IMR-90 (cell line): ENCODE results near the gene PELI3. TPM values are rescaled to one million over a fixed set of nuclear protein-coding genes. Genes with fewer than 3 reads are reported as not detected.

Source experiments
- ATAC-seq: fragments of 200-7000 bp; cut with Tn5 transposase; 2 replicates; pipeline ENCODE4 v1.9.1; 2020; ENCODE audit warnings: low read depth, mild to moderate bottlenecking, moderate library complexity
- BruUV-seq: library from RNA; stranded (reverse); fragments of 400-500 nt; replicated peaks from 2 replicates; lab custom pipeline; 2021; lab: Mats Ljungman, UMichigan
- CTCF ChIA-PET: fragments of 300-600 bp; formaldehyde crosslinking; extraction: SDS; loops from one replicate; lab custom pipeline; 2021; ENCODE audit warnings: antibody characterized with exemption; lab: Yijun Ruan, JAX
- POLR2A ChIA-PET: fragments of 300-600 bp; sonication (Branson Sonifier 250); formaldehyde crosslinking; loops from one replicate; lab custom pipeline; 2022; ENCODE audit warnings: antibody characterized with exemption; ENCODE audit not compliant: unreplicated experiment; lab: Charles Lee
- DNase-seq: peaks from one replicate; pipeline ENCODE4 v3.0.0; 2013
- H2AFZ ChIP-seq: replicated peaks from 2 replicates; pipeline ENCODE3; 2013; ENCODE audit warnings: low read length, mild to moderate bottlenecking; ENCODE audit not compliant: poor library complexity
- H2AK5ac ChIP-seq: 2 replicates; pipeline ENCODE4 v1.6.1; 2013; ENCODE audit warnings: low read depth, low read length, inconsistent platforms
- H2AK9ac ChIP-seq: replicated peaks from 2 replicates; pipeline ENCODE3; 2013; ENCODE audit warnings: mild to moderate bottlenecking, low read depth, low read length, moderate library complexity; ENCODE audit not compliant: poor library complexity
- H2BK120ac ChIP-seq: 2 replicates; pipeline ENCODE4 v1.6.1; 2013; ENCODE audit warnings: low read depth, low read length, inconsistent platforms
- H2BK15ac ChIP-seq: 3 replicates; pipeline ENCODE4 v1.6.1; 2013; ENCODE audit warnings: low read depth, low read length, inconsistent platforms
- H2BK20ac ChIP-seq: 2 replicates; pipeline ENCODE4 v1.6.1; 2013; ENCODE audit warnings: low read depth, mild to moderate bottlenecking, inconsistent platforms, low read length, moderate library complexity
- H2BK5ac ChIP-seq: 2 replicates; pipeline ENCODE4 v1.6.1; 2013; ENCODE audit warnings: mild to moderate bottlenecking, low read depth, low read length, inconsistent platforms; ENCODE audit not compliant: poor library complexity, severe bottlenecking
- H3K14ac ChIP-seq: replicated peaks from 2 replicates; pipeline ENCODE4 v1.6.1; 2013; ENCODE audit warnings: low read depth, low read length, inconsistent platforms
- H3K18ac ChIP-seq: 2 replicates; pipeline ENCODE4 v1.6.1; 2013; ENCODE audit warnings: low read depth, low read length, control low read depth
- H3K23ac ChIP-seq: 2 replicates; pipeline ENCODE4 v1.6.1; 2013; ENCODE audit warnings: low read depth, low read length, inconsistent platforms
- H3K27ac ChIP-seq: 2 replicates; pipeline ENCODE4 v1.5.1; 2013; ENCODE audit warnings: mild to moderate bottlenecking, control low read depth, low read length; ENCODE audit not compliant: insufficient read depth
- H3K27me3 ChIP-seq: 2 replicates; pipeline ENCODE4 v1.6.1; 2013; ENCODE audit warnings: low read length; ENCODE audit not compliant: control insufficient read depth, insufficient read depth
- H3K36me3 ChIP-seq: 2 replicates; pipeline ENCODE4 v1.6.1; 2013; ENCODE audit warnings: low read length, mixed read lengths; ENCODE audit not compliant: control insufficient read depth, insufficient read depth
- H3K4ac ChIP-seq: 2 replicates; pipeline ENCODE4 v1.6.1; 2013; ENCODE audit warnings: low read depth, low read length, inconsistent platforms
- H3K4me1 ChIP-seq: 2 replicates; pipeline ENCODE4 v1.6.1; 2013; ENCODE audit warnings: low read length, mixed read lengths; ENCODE audit not compliant: control insufficient read depth, insufficient read depth
- H3K4me2 ChIP-seq: 2 replicates; pipeline ENCODE4 v1.6.1; 2013; ENCODE audit warnings: low read depth, mild to moderate bottlenecking, control low read depth, low read length, moderate library complexity
- H3K4me3 ChIP-seq: 2 replicates; pipeline ENCODE4 v1.5.1; 2013; ENCODE audit warnings: low read depth, mild to moderate bottlenecking, control low read depth, low read length, moderate library complexity; ENCODE audit not compliant: insufficient read depth
- H3K56ac ChIP-seq: 2 replicates; pipeline ENCODE4 v1.6.1; 2013; ENCODE audit warnings: low read length, inconsistent platforms; ENCODE audit not compliant: insufficient read depth; ENCODE audit errors: extremely low read depth
- H3K79me1 ChIP-seq, 2 experiments: 2 replicates each; pipeline ENCODE4 v1.6.1; 2013; ENCODE audit warnings: low read length in 2 of 2, inconsistent platforms in 1 of 2, low read depth in 1 of 2
- H3K9ac ChIP-seq: 2 replicates; pipeline ENCODE4 v1.6.1; 2013; ENCODE audit warnings: low read depth, low read length, control low read depth
- H3K9me1 ChIP-seq: 2 replicates; pipeline ENCODE4 v1.6.1; 2013; ENCODE audit warnings: low read length, inconsistent platforms; ENCODE audit not compliant: insufficient read depth
- H3K9me3 ChIP-seq: 2 replicates; pipeline ENCODE4 v1.6.1; 2013; ENCODE audit warnings: low read length; ENCODE audit not compliant: control insufficient read depth, insufficient read depth
- H4K20me1 ChIP-seq: 2 replicates; pipeline ENCODE4 v1.6.1; 2013; ENCODE audit warnings: low read length, inconsistent platforms; ENCODE audit not compliant: insufficient read depth
- H4K5ac ChIP-seq: 2 replicates; pipeline ENCODE4 v1.6.1; 2013; ENCODE audit warnings: mild to moderate bottlenecking, low read depth, low read length, control low read depth
- H4K8ac ChIP-seq, 2 experiments: 2 replicates each; pipeline ENCODE4 v1.6.1; 2013; ENCODE audit warnings: low read depth in 2 of 2, low read length in 2 of 2, control low read depth in 1 of 2, inconsistent platforms in 1 of 2
- H4K91ac ChIP-seq: 2 replicates; pipeline ENCODE4 v1.6.1; 2013; ENCODE audit warnings: low read depth, low read length, inconsistent platforms; ENCODE audit not compliant: insufficient read depth
- CEBPB ChIP-seq: IDR thresholded peaks from 2 replicates; pipeline ENCODE4 v1.6.1; 2012; ENCODE audit warnings: low read depth, low read length, improper control_type of control experiment
- CHD1 ChIP-seq: IDR thresholded peaks from 2 replicates; pipeline ENCODE4 v1.6.1; 2012; ENCODE audit warnings: low read depth, low read length, improper control_type of control experiment
- CTCF ChIP-seq: conservative IDR thresholded peaks from 2 replicates; pipeline ENCODE4 v1.5.1; 2012; ENCODE audit warnings: mild to moderate bottlenecking, low read depth, low read length, improper control_type of control experiment
- MAFK ChIP-seq: IDR thresholded peaks from 2 replicates; pipeline ENCODE4 v1.6.1; 2012; ENCODE audit warnings: low read depth, low read length, improper control_type of control experiment
- MAZ ChIP-seq: IDR thresholded peaks from 2 replicates; pipeline ENCODE4 v1.6.1; 2012; ENCODE audit warnings: low read depth, mild to moderate bottlenecking, low read length, improper control_type of control experiment, moderate library complexity, borderline replicate concordance
- MXI1 ChIP-seq: IDR thresholded peaks from 2 replicates; pipeline ENCODE4 v1.6.1; 2012; ENCODE audit warnings: low read depth, mild to moderate bottlenecking, low read length, moderate library complexity, borderline replicate concordance
- NFE2L2 ChIP-seq: fragments of 150-350 bp; IDR thresholded peaks from 2 replicates; pipeline ENCODE4 v1.6.1; 2016; ENCODE audit warnings: low read depth, mild to moderate bottlenecking, low read length
- POLR2A ChIP-seq: IDR thresholded peaks from 2 replicates; pipeline ENCODE4 v1.6.1; 2012; ENCODE audit warnings: mild to moderate bottlenecking, low read depth, low read length
- RAD21 ChIP-seq: IDR thresholded peaks from 2 replicates; pipeline ENCODE4 v1.6.1; 2012; ENCODE audit warnings: low read length, improper control_type of control experiment
- RCOR1 ChIP-seq: IDR thresholded peaks from 2 replicates; pipeline ENCODE4 v1.6.1; 2012; ENCODE audit warnings: mild to moderate bottlenecking, low read length, improper control_type of control experiment; ENCODE audit not compliant: insufficient replicate concordance
- WGBS, 2 experiments: methylation state at CpG; one replicate each; pipeline versions ENCODE4 v1.1.5 to v1.1.7; 2013; ENCODE audit warnings: missing lambda C conversion rate in 2 of 2; ENCODE audit not compliant: insufficient read length in 1 of 2; ENCODE audit errors: extremely low coverage in 2 of 2; 5-methylcytosine and 5-hydroxymethylcytosine counted together
- dilution Hi-C: fragments of 300-500 bp; cut with HindIII; formaldehyde crosslinking; loops from one replicate; pipeline ENCODE4 v1.14.3; 2018; ENCODE audit warnings: low sequenced_read_pairs; ENCODE audit not compliant: unreplicated experiment
- in situ Hi-C: fragments of 300-500 bp; cut with MboI; formaldehyde crosslinking; loops from 3 replicates; pipeline ENCODE4 v1.14.3; 2019; ENCODE audit warnings: low sequenced_read_pairs, inconsistent platforms, mixed read lengths
- intact Hi-C: fragments of 100-400 bp; cut with micrococcal nuclease; formaldehyde crosslinking; loops from 2 replicates; pipeline ENCODE4 v1.10.0; 2022
- polyA plus RNA-seq, 3 experiments: library from polyadenylated mRNA; depleted of rRNA; stranded (reverse); fragments of >200 nt; gene quantifications; 2 replicates each; pipeline ENCODE4 v1.2.3, GENCODE V29; 2012; ENCODE audit warnings: low replicate concordance in 1 of 3
- total RNA-seq: library from RNA; depleted of rRNA; stranded (reverse); fragments of >200 nt; gene quantifications from 2 replicates; pipeline ENCODE4 v1.2.3, GENCODE V29; 2012
- TF ChIP-seq, protein P1 (sequence below): fragments of 150-350 bp; IDR thresholded peaks from 2 replicates; pipeline ENCODE4 v1.6.1; 2017; ENCODE audit warnings: mild to moderate bottlenecking, antibody characterized with exemption, low read length, low read depth

Gene PELI3
- total and polyA plus RNA-seq, 2 of the 4 experiments (the other 2 are of a cell fraction) = 5.0 to 6.3 TPM

DNA sequence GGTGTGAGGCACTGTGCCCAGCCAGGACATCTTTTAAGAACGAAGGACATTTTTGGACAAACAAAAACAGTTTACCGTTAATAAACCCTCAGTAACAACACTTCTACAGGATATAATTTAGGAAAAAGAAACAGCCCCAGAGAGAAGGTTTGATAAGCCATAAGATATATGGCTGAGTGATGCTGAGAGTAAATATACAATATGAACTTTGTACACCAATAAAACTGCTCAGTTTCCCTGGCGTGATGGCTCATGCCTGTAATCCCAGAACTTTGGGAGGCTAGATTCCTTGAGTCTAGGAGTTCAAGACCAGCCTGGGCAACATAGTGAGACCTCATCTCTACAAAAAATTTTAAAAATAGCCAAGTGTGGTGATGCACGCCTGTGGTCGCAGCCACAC is 31.8 kb downstream of the PELI3 start:
- Histone ChIP-seq H2BK5ac (no peak overlapping the region), H4K20me1 (no peaks in the 10 kb centered on the region), H3K27me3 (no peaks in the 10 kb centered on the region), H3K4me3 (no peak overlapping the region), H2AK9ac (no peak overlapping the region), H3K79me1 (no peaks in the 10 kb centered on the region), H2AK5ac (no peak overlapping the region), H2AFZ (no peak overlapping the region), H2BK15ac (no peak overlapping the region), H4K91ac (no peak overlapping the region), H3K18ac (no peak overlapping the region), H4K8ac (no peak overlapping the region), H3K23ac (no peak overlapping the region), H2BK120ac (no peak overlapping the region), H3K56ac (no peak overlapping the region), H3K9me3 (no peaks in the 10 kb centered on the region), H2BK20ac (no peak overlapping the region), H3K27ac (no peak overlapping the region), H3K4ac (no peak overlapping the region), H4K5ac (no peak overlapping the region), H3K9ac (no peak overlapping the region), H3K36me3 (peaks cover 29% of the 10 kb centered on the region), H3K9me1 (no peaks in the 10 kb centered on the region), H3K4me1 (no peaks in the 10 kb centered on the region), H3K4me2 (no peak overlapping the region), H3K14ac (no peak overlapping the region)
- dilution Hi-C loops (no loop called here), in situ Hi-C loops (no loop called here), intact Hi-C loops (no loop called here)
- WGBS, 2 experiments = no CpG with 5 or more reads among the region's 5 CpGs
- no TSS peak for BruUV-seq
- TF ChIP-seq MXI1 (no peak), MAFK (no peak), CTCF (no peak), CHD1 (no peak), RCOR1 (no peak), NFE2L2 (no peak), RAD21 (no peak), POLR2A (no peak), CEBPB (no peak), MAZ (no peak)
- TF ChIP-seq, protein P1, sequence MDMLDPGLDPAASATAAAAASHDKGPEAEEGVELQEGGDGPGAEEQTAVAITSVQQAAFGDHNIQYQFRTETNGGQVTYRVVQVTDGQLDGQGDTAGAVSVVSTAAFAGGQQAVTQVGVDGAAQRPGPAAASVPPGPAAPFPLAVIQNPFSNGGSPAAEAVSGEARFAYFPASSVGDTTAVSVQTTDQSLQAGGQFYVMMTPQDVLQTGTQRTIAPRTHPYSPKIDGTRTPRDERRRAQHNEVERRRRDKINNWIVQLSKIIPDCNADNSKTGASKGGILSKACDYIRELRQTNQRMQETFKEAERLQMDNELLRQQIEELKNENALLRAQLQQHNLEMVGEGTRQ = no peak
- ChIA-PET CTCF (interaction anchor here (0.7 kb wide), 2 partner anchors 12 to 20 kb away, joined by 3 to 8 read pairs; partner anchors contain the start of gene BBS1), POLR2A (interaction anchor here (0.6 kb wide), 1 partner anchor 142 kb away, joined by 3 read pairs; no protein-coding TSS in a partner anchor)
- ATAC-seq (no peak), DNase-seq (no peak)
